Spleen (tissue), 11 donors: ENCODE data around the gene DRC1. TPM values are rescaled to one million over a fixed set of nuclear protein-coding genes. Genes with fewer than 3 reads are reported as not detected.

Experiments
- DNase-seq: peaks from one replicate; pipeline ENCODE4 v3.0.0-alpha.2; 2020
- H3K27ac ChIP-seq, 8 donors: fragments of 200-600 bp; sonication (generic) in 7 of 8; 1 replicate in 4 of 8; 2 replicates in 4 of 8; pipeline versions ENCODE4 v1.5.0 to v1.8.0; 2016 to 2021; ENCODE audit warnings: inconsistent platforms in 4 of 8, mild to moderate bottlenecking in 4 of 8, moderate library complexity in 1 of 8
- H3K27me3 ChIP-seq, 7 donors: fragments of 200-600 bp; sonication (generic) in 6 of 7; replicated peaks in 1 of 7; 1 replicate in 4 of 7; 2 replicates in 3 of 7; pipeline versions ENCODE4 v1.5.0 to v1.8.0; 2016 to 2021; ENCODE audit warnings: inconsistent platforms in 3 of 7, mild to moderate bottlenecking in 1 of 7
- H3K36me3 ChIP-seq, 6 donors: fragments of 200-600 bp; sonication (generic) in 5 of 6; 1 replicate in 4 of 6; 2 replicates in 2 of 6; pipeline versions ENCODE4 v1.5.0 to v1.8.0; 2016 to 2021; ENCODE audit warnings: inconsistent platforms in 2 of 6
- H3K4me1 ChIP-seq, 6 donors: fragments of 200-600 bp; sonication (generic) in 5 of 6; 1 replicate in 3 of 6; 2 replicates in 3 of 6; pipeline versions ENCODE4 v1.5.0 to v1.8.0; 2016 to 2021; ENCODE audit warnings: inconsistent platforms in 3 of 6
- H3K4me3 ChIP-seq, 8 donors: fragments of 200-600 bp; sonication (generic) in 7 of 8; 1 replicate in 4 of 8; 2 replicates in 4 of 8; pipeline versions ENCODE4 v1.5.0 to v1.8.0; 2016 to 2021; ENCODE audit warnings: inconsistent platforms in 4 of 8, mild to moderate bottlenecking in 4 of 8, moderate library complexity in 2 of 8
- H3K9me3 ChIP-seq, 8 donors: fragments of 200-600 bp; sonication (generic) in 7 of 8; 1 replicate in 4 of 8; 2 replicates in 4 of 8; pipeline versions ENCODE4 v1.5.0 to v1.8.0; 2016 to 2021; ENCODE audit warnings: inconsistent platforms in 4 of 8
- CTCF ChIP-seq, 11 experiments: fragments of 200-600 bp in 7 of 11; fragments of 450-650 bp in 4 of 11; sonication (generic) in 4 of 11; IDR thresholded peaks in 8 of 11; conservative IDR thresholded peaks in 3 of 11; 1 replicate in 7 of 11; 2 replicates in 4 of 11; pipeline versions ENCODE4 v1.4.0 to v1.8.0; 2016 to 2021; ENCODE audit warnings: antibody characterized with exemption in 11 of 11, inconsistent platforms in 4 of 11, mild to moderate bottlenecking in 1 of 11
- POLR2A ChIP-seq, 3 donors: fragments of 450-650 bp; IDR thresholded peaks; one replicate each; pipeline ENCODE4 v1.5.1; 2017; ENCODE audit warnings: antibody characterized with exemption in 3 of 3, mild to moderate bottlenecking in 1 of 3
- POLR2AphosphoS5 ChIP-seq, 3 donors: sonication (generic); formaldehyde crosslinking; IDR thresholded peaks; one replicate each; pipeline ENCODE4 v1.5.1; 2017; ENCODE audit warnings: antibody characterized with exemption in 3 of 3
- WGBS, 5 donors: extraction: QIAGEN DNeasy Blood & Tissue Kit in 3 of 5; methylation state at CpG; one replicate each; pipeline versions ENCODE4 v1.1.5 to v1.1.7; 2013 to 2018; 5-methylcytosine and 5-hydroxymethylcytosine counted together
- intact Hi-C: fragments of 100-400 bp; cut with DNase I; formaldehyde crosslinking; loops from one replicate; pipeline ENCODE4 v1.15.0; 2023; ENCODE audit warnings: low total_unique reads
- polyA plus RNA-seq, 3 donors: library from polyadenylated mRNA; stranded (reverse); fragments of 200-250 nt; gene quantifications; one replicate each; pipeline ENCODE4 v1.2.1, GENCODE V29; 2013
- total RNA-seq, 7 donors: library from RNA; depleted of rRNA in 3 of 7; stranded (reverse); fragments of >200 nt in 3 of 7; fragmentation: NEBNext Ultra II Directional in 4 of 7; extraction: Animal tissue kit (Norgen Biotek cat#: 25700) in 4 of 7; gene quantifications; one replicate each; pipeline versions ENCODE4 v1.1.0 to v1.2.1, GENCODE V29; 2016 to 2021
- donor health status: healthy with polysubstance abuse.
- donor health status: DM: no; HTN: no; CAD: no; lungs with moderate emphysema.
- donor health status: DM: no; HTN: no; CAD: no.
- donor health status: Bipolar disorder and iron deficiency.
- donor health status: healthy.
- donor health status: DM: no; HTN: no; CAD: no.
- donor health status: DM: yes; HTN: yes; CAD: no.

The DRC1 gene
- total and polyA plus RNA-seq, 10 donors: 0.04 to 0.25 (median 0.23) TPM; not detected in 7

DNA sequence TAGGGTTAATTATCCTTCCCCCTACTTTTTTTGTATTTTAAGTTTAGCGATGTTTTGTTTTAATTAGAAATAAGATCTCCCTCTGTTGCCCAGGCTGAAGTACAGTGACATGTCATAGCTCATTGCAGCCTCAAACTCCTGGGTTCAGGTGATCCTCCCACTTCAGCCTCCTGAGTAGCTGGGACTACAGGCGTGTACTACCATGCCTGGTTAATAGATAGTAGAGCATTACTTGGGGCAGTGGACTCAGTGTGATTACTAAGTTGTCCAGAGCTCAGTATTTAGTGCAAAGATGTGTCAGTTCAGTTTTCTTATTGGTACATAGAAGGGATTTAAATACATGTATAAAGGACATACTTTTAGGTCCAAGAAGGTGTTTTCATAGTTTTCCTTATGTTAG, 45.6 kb upstream of the DRC1 start:
- intact Hi-C loops: no loop called here
- no peaks in the 10 kb centered on the region for H3K9me3 ChIP-seq
- TF ChIP-seq CTCF (IDR thresholded peaks at IDR 0.05 in 8 of 11, conservative IDR thresholded peaks at IDR 0.05 in 3 of 11): no peak
- TF ChIP-seq POLR2AphosphoS5 (IDR thresholded peaks at IDR 0.05): no peak
- TF ChIP-seq POLR2A (IDR thresholded peaks at IDR 0.05): no peak
- 95 to 98% (median 95%) methylated on average over 2 of the region's 2 CpGs for WGBS, 5 donors
- no peaks in the 10 kb centered on the region for H3K27me3 ChIP-seq
- DNase-seq: no peak
- no peak overlapping the region for H3K27ac ChIP-seq
- peaks cover 0 to 22% (median 0%) of the 10 kb centered on the region in 6 donors for H3K36me3 ChIP-seq
- H3K4me1 ChIP-seq: peaks cover 0 to 19% (median 0%) of the 10 kb centered on the region in 6 donors
- H3K4me3 ChIP-seq: no peak overlapping the region

- intact Hi-C loops: no loop called here
- no peak overlapping the region for H3K27ac ChIP-seq
- H3K4me3 ChIP-seq: no peak overlapping the region
- peaks cover 0 to 19% (median 0%) of the 10 kb centered on the region in 6 donors for H3K4me1 ChIP-seq
- no peaks in the 10 kb centered on the region for H3K27me3 ChIP-seq
- WGBS, 5 donors: 73 to 91% (median 86%) methylated on average over 2 of the region's 2 CpGs
- DNase-seq: no peak
- no peak for TF ChIP-seq POLR2AphosphoS5 (IDR thresholded peaks at IDR 0.05)
- no peak for TF ChIP-seq POLR2A (IDR thresholded peaks at IDR 0.05)
- TF ChIP-seq CTCF (IDR thresholded peaks at IDR 0.05 in 8 of 11, conservative IDR thresholded peaks at IDR 0.05 in 3 of 11): no peak
- H3K36me3 ChIP-seq: peaks cover 0 to 29% (median 0%) of the 10 kb centered on the region in 6 donors
- no peaks in the 10 kb centered on the region for H3K9me3 ChIP-seq
Measured at GRCh38 chr2:26356771-26357170, 44.9 kb upstream of the DRC1 start.

DNA sequence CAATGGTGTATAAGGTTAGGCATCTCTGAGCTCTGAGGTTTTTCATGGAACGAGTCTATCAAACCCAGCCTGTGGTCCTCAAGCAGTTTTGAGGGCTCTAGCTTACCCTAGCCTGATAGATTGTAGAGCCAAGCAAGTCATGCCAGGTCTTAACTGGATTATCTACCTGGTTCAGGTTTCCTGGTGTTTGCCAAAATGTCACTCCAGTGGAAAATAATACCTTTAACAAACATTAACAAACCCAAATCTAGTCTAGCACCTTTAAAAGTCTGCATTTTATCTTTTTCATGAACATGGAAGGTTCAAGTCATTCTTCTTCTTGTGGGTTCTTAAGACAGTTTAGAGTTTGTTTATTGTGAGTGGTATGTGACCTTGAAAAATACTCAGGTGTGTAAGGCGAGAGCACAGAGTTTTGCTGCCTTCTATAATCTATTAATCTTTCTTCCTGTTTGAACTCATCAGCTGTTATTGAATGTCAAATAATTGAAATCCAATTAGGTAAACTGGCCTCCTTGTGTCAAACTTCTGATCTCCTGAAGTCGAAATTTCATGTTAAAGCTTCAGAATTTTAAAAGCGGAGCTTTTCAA, 41.7 kb upstream of the DRC1 start:
- WGBS, 5 donors: 91 to 99% (median 95%) methylated on average over 4 of the region's 4 CpGs
- no peak for DNase-seq
- TF ChIP-seq CTCF (IDR thresholded peaks at IDR 0.05 in 8 of 11, conservative IDR thresholded peaks at IDR 0.05 in 3 of 11) (no peak), POLR2AphosphoS5 (IDR thresholded peaks at IDR 0.05) (no peak)
- Histone ChIP-seq H3K4me3 (no peak overlapping the region), H3K4me1 (peaks cover 0 to 12% (median 0%) of the 10 kb centered on the region in 6 donors), H3K36me3 (peaks cover 0 to 33% (median 0%) of the 10 kb centered on the region in 6 donors), H3K27me3 (no peaks in the 10 kb centered on the region), H3K9me3 (no peaks in the 10 kb centered on the region), H3K27ac (no peak overlapping the region)
- intact Hi-C loops: no loop called here

- 73 to 82% (median 79%) methylated on average over 4 of the region's 4 CpGs for WGBS, 5 donors
- intact Hi-C loops: no loop called here
- H3K4me1 ChIP-seq: peaks cover 0 to 12% (median 0%) of the 10 kb centered on the region in 6 donors
- H3K9me3 ChIP-seq: no peaks in the 10 kb centered on the region
- H3K27ac ChIP-seq: no peak overlapping the region
- H3K36me3 ChIP-seq: peaks cover 0 to 45% (median 10%) of the 10 kb centered on the region in 6 donors
- DNase-seq: no peak
- H3K27me3 ChIP-seq: no peaks in the 10 kb centered on the region
- no peak overlapping the region for H3K4me3 ChIP-seq
- TF ChIP-seq CTCF (IDR thresholded peaks at IDR 0.05 in 8 of 11, conservative IDR thresholded peaks at IDR 0.05 in 3 of 11) (no peak), POLR2A (IDR thresholded peaks at IDR 0.05) (no peak), POLR2AphosphoS5 (IDR thresholded peaks at IDR 0.05) (no peak)
Measured at GRCh38 chr2:26363323-26363722, 38.4 kb upstream of the DRC1 start.
